Measurements from ENCODE around the gene BCAS3.

GRCh38 chr17:61368832-61369450 is 691.3 kb downstream of the BCAS3 start:
- TF ChIP-seq EZH2 (IDR thresholded peaks at IDR 0.05; ENCODE audit: borderline replicate concordance, insufficient read depth, low read depth, low read length, poor library complexity, severe bottlenecking): no peak
- TF ChIP-seq, protein P1, sequence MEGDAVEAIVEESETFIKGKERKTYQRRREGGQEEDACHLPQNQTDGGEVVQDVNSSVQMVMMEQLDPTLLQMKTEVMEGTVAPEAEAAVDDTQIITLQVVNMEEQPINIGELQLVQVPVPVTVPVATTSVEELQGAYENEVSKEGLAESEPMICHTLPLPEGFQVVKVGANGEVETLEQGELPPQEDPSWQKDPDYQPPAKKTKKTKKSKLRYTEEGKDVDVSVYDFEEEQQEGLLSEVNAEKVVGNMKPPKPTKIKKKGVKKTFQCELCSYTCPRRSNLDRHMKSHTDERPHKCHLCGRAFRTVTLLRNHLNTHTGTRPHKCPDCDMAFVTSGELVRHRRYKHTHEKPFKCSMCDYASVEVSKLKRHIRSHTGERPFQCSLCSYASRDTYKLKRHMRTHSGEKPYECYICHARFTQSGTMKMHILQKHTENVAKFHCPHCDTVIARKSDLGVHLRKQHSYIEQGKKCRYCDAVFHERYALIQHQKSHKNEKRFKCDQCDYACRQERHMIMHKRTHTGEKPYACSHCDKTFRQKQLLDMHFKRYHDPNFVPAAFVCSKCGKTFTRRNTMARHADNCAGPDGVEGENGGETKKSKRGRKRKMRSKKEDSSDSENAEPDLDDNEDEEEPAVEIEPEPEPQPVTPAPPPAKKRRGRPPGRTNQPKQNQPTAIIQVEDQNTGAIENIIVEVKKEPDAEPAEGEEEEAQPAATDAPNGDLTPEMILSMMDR (IDR thresholded peaks at IDR 0.05): no peak
